ENCODE data around the gene NAV2.

GRCh38 chr11:19817265-19817851 is 104.7 kb downstream of the NAV2 start:
- no peak for TF ChIP-seq CTCF (IDR thresholded peaks at IDR 0.05)
- TF ChIP-seq POLR2A (IDR thresholded peaks at IDR 0.05): no peak
